HUES6 (cell line): ENCODE results near the gene PCNT.

Source experiments
- H3K27ac ChIP-seq: 2 replicates; pipeline ENCODE4 v1.7.0; 2013; ENCODE audit warnings: low read depth, mild to moderate bottlenecking, low read length, inconsistent platforms
- H3K27me3 ChIP-seq: 2 replicates; pipeline ENCODE4 v1.6.1; 2013; ENCODE audit warnings: low read length; ENCODE audit not compliant: control insufficient read depth, insufficient read depth
- H3K36me3 ChIP-seq: 2 replicates; pipeline ENCODE4 v1.6.1; 2013; ENCODE audit warnings: low read length; ENCODE audit not compliant: control insufficient read depth, insufficient read depth
- H3K4me1 ChIP-seq: 2 replicates; pipeline ENCODE4 v1.6.1; 2013; ENCODE audit warnings: low read length; ENCODE audit not compliant: control insufficient read depth, insufficient read depth
- H3K4me3 ChIP-seq: 2 replicates; pipeline ENCODE4 v1.5.1; 2013; ENCODE audit warnings: low read depth, low read length
- H3K9ac ChIP-seq: one replicate; pipeline ENCODE4 v1.6.1; 2013; ENCODE audit warnings: mild to moderate bottlenecking, low read length
- H3K9me3 ChIP-seq: 2 replicates; pipeline ENCODE4 v1.6.1; 2013; ENCODE audit warnings: low read depth, low read length; ENCODE audit not compliant: control insufficient read depth, insufficient read depth

The PCNT gene

GRCh38 chr21:46352164-46352515 is 28.2 kb downstream of the PCNT start:
- H3K9me3 ChIP-seq: no peaks in the 10 kb centered on the region
- H3K27ac ChIP-seq: no peak overlapping the region
- H3K27me3 ChIP-seq: no peaks in the 10 kb centered on the region
- H3K4me1 ChIP-seq: no peaks in the 10 kb centered on the region
- H3K4me3 ChIP-seq: no peak overlapping the region
- no peak overlapping the region for H3K9ac ChIP-seq
- H3K36me3 ChIP-seq: peaks cover 99% of the 10 kb centered on the region

GRCh38 chr21:46352913-46353312 is 29.0 kb downstream of the PCNT start:
- H3K4me1 ChIP-seq: no peaks in the 10 kb centered on the region
- no peaks in the 10 kb centered on the region for H3K27me3 ChIP-seq
- H3K9ac ChIP-seq: no peak overlapping the region
- H3K4me3 ChIP-seq: no peak overlapping the region
- no peaks in the 10 kb centered on the region for H3K9me3 ChIP-seq
- H3K36me3 ChIP-seq: peaks cover 99% of the 10 kb centered on the region
- H3K27ac ChIP-seq: no peak overlapping the region

GRCh38 chr21:46354046-46354445 is 30.1 kb downstream of the PCNT start:
- no peaks in the 10 kb centered on the region for H3K4me1 ChIP-seq
- no peaks in the 10 kb centered on the region for H3K27me3 ChIP-seq
- H3K27ac ChIP-seq: no peak overlapping the region
- no peak overlapping the region for H3K4me3 ChIP-seq
- no peak overlapping the region for H3K9ac ChIP-seq
- no peaks in the 10 kb centered on the region for H3K9me3 ChIP-seq
- H3K36me3 ChIP-seq: peaks cover 95% of the 10 kb centered on the region

- H3K27me3 ChIP-seq: no peaks in the 10 kb centered on the region
- no peaks in the 10 kb centered on the region for H3K4me1 ChIP-seq
- no peaks in the 10 kb centered on the region for H3K9me3 ChIP-seq
- no peak overlapping the region for H3K4me3 ChIP-seq
- no peak overlapping the region for H3K27ac ChIP-seq
- H3K36me3 ChIP-seq: peaks cover 94% of the 10 kb centered on the region
- no peak overlapping the region for H3K9ac ChIP-seq
Observed at GRCh38 chr21:46354518-46354917, 30.6 kb downstream of the PCNT start.

- Histone ChIP-seq H3K27ac (no peak overlapping the region), H3K9ac (peak overlapping the region; percentile 23), H3K4me1 (no peaks in the 10 kb centered on the region), H3K9me3 (no peaks in the 10 kb centered on the region), H3K36me3 (peaks cover 90% of the 10 kb centered on the region), H3K27me3 (no peaks in the 10 kb centered on the region), H3K4me3 (no peak overlapping the region)
Observed at GRCh38 chr21:46355161-46356004, 31.4 kb downstream of the PCNT start.

- H3K36me3 ChIP-seq: peaks cover 88% of the 10 kb centered on the region
- no peak overlapping the region for H3K9ac ChIP-seq
- no peaks in the 10 kb centered on the region for H3K9me3 ChIP-seq
- H3K27ac ChIP-seq: no peak overlapping the region
- no peak overlapping the region for H3K4me3 ChIP-seq
- H3K4me1 ChIP-seq: no peaks in the 10 kb centered on the region
- no peaks in the 10 kb centered on the region for H3K27me3 ChIP-seq
Observed at GRCh38 chr21:46356005-46356338, 32.0 kb downstream of the PCNT start.

GRCh38 chr21:46356494-46357334 is 32.8 kb downstream of the PCNT start:
- Histone ChIP-seq H3K9ac (no peak overlapping the region), H3K36me3 (peaks cover 88% of the 10 kb centered on the region), H3K9me3 (no peaks in the 10 kb centered on the region), H3K27me3 (no peaks in the 10 kb centered on the region), H3K4me1 (no peaks in the 10 kb centered on the region), H3K27ac (no peak overlapping the region), H3K4me3 (no peak overlapping the region)

GRCh38 chr21:46357335-46357604 is 33.3 kb downstream of the PCNT start:
- Histone ChIP-seq H3K9ac (no peak overlapping the region), H3K27ac (no peak overlapping the region)

GRCh38 chr21:46357684-46358425 is 33.9 kb downstream of the PCNT start:
- H3K4me1 ChIP-seq: no peaks in the 10 kb centered on the region
- peaks cover 87% of the 10 kb centered on the region for H3K36me3 ChIP-seq
- H3K27ac ChIP-seq: no peak overlapping the region
- H3K9me3 ChIP-seq: no peaks in the 10 kb centered on the region
- no peaks in the 10 kb centered on the region for H3K27me3 ChIP-seq
- no peak overlapping the region for H3K9ac ChIP-seq
- H3K4me3 ChIP-seq: no peak overlapping the region

More at GRCh38 chr21:46357335-46357604, 33.3 kb downstream of the PCNT start:
- no peaks in the 10 kb centered on the region for H3K9me3 ChIP-seq
- no peaks in the 10 kb centered on the region for H3K27me3 ChIP-seq
- peaks cover 88% of the 10 kb centered on the region for H3K36me3 ChIP-seq
- H3K4me1 ChIP-seq: no peaks in the 10 kb centered on the region
- H3K4me3 ChIP-seq: no peak overlapping the region

- Histone ChIP-seq H3K27ac (no peak overlapping the region), H3K4me1 (no peaks in the 10 kb centered on the region), H3K4me3 (no peak overlapping the region), H3K27me3 (no peaks in the 10 kb centered on the region), H3K9me3 (no peaks in the 10 kb centered on the region), H3K9ac (no peak overlapping the region), H3K36me3 (peaks cover 79% of the 10 kb centered on the region)
Observed at GRCh38 chr21:46361176-46361575, 37.2 kb downstream of the PCNT start.

- H3K36me3 ChIP-seq: peaks cover 79% of the 10 kb centered on the region
Observed at GRCh38 chr21:46361935-46362334, 38.0 kb downstream of the PCNT start.

More at GRCh38 chr21:46361935-46362334, 38.0 kb downstream of the PCNT start:
- Histone ChIP-seq H3K27ac (no peak overlapping the region), H3K4me3 (no peak overlapping the region), H3K4me1 (no peaks in the 10 kb centered on the region), H3K27me3 (no peaks in the 10 kb centered on the region), H3K9me3 (no peaks in the 10 kb centered on the region), H3K9ac (no peak overlapping the region)
